K562 treated with DMSO at 1 percent for 48 hours (cell line): ENCODE measurements around the gene RAPGEF4. TPM values are rescaled to one million over a fixed set of nuclear protein-coding genes. Genes with fewer than 3 reads are reported as not detected.

Experiments
- total RNA-seq: library from RNA; unstranded; fragments of 300-600 nt; gene quantifications from 2 replicates; pipeline ENCODE4 v1.2.3, GENCODE V29; 2022; ENCODE audit warnings: low replicate concordance; ENCODE audit errors: extremely low read depth

The RAPGEF4 gene
- not detected in 2 replicates for total RNA-seq

DNA sequence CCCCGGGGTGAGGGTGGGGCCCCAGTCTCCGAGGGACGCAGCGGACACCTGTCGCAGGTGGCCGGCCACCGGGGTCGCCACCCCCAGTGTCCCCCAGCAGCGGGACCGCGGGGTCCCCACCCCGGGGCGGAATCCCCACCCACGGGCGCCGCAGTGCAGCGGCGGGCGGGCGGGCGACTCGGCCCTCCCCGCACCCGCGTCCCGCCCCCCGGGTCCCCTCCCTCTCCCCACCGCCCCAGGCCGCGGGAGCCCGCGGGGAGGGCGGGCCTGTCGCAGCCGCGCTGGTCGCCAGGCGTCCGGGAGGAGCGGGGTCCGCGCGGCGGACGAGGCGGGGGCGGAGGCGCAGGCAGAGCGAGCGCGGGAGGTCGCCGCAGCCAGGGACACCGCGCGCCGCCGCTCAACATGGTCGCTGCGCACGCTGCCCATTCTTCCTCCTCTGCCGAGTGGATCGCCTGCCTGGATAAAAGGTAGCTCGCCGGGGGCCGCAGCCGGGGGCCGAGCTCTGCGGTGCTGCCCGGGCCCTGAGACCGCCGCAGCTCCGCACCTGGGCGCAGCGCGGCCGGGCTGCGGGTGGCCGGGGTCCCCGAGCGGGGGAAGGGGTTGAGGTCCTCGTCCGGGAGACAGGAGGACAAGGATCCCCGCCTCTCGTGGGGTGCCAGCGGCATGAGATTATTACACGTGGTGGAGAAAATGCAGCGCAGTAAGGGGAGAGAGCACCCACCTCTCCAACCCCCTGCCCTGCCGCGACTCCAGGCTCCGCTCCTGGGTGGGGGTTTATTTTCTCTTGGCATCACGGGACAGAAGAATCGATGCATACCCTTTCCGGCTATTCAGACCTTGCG lies at the start of gene RAPGEF4:
Gene RAPGEF4, plus strand, starts transcription at position 264 of the 842 bp plus-strand sequence. Its CDS starts 139 bp downstream, at position 403.

GRCh38 chr2:173075781-173076580 lies 340.3 kb downstream of the RAPGEF4 start, which contains the start of gene MAP3K20:
Gene MAP3K20 (plus strand): TSS chr2:173075846. CDS start chr2:173091032, 15,186 bp downstream.

Other genes starting within 250 kb of the RAPGEF4 start
- gene PDK1, start 179.8 kb upstream of the RAPGEF4 start, total RNA-seq: not detected in 2 replicates